SK-N-SH (cell line): ENCODE data around the gene NCLN.

Source experiments
- EP300 ChIP-seq, 2 experiments: IDR thresholded peaks; 2 replicates each; pipeline versions ENCODE4 v1.4.0 to v1.6.1; 2012; ENCODE audit warnings: borderline replicate concordance in 1 of 2, low read depth in 1 of 2, low read length in 1 of 2
- FOSL2 ChIP-seq: IDR thresholded peaks from 2 replicates; pipeline ENCODE4 v1.4.0; 2012; ENCODE audit warnings: low read depth, mild to moderate bottlenecking, moderate library complexity, borderline replicate concordance
- FOXJ3 ChIP-seq: sonication (generic); formaldehyde crosslinking; IDR thresholded peaks from 2 replicates; pipeline ENCODE4 v1.5.1; 2020; ENCODE audit warnings: mild to moderate bottlenecking, missing genetic modification reagents
- GABPA ChIP-seq: IDR thresholded peaks from 2 replicates; pipeline ENCODE4 v1.4.0; 2012; ENCODE audit warnings: low read depth, mild to moderate bottlenecking
- JUND ChIP-seq: IDR thresholded peaks from 2 replicates; pipeline ENCODE4 v1.4.0; 2012
- MXI1 ChIP-seq: IDR thresholded peaks from 2 replicates; pipeline ENCODE4 v1.6.1; 2012; ENCODE audit warnings: mild to moderate bottlenecking, low read depth, low read length, improper control_type of control experiment
- NFIC ChIP-seq: IDR thresholded peaks from 2 replicates; pipeline ENCODE4 v1.4.0; 2012; ENCODE audit warnings: borderline replicate concordance
- POLR2AphosphoS5 ChIP-seq: IDR thresholded peaks from 2 replicates; pipeline ENCODE4 v1.6.1; 2012; ENCODE audit warnings: low read depth, low read length
- TAF1 ChIP-seq: IDR thresholded peaks from 2 replicates; pipeline ENCODE4 v1.6.1; 2012; ENCODE audit warnings: low read depth, mild to moderate bottlenecking, low read length, moderate library complexity, borderline replicate concordance
- YY1 ChIP-seq: IDR thresholded peaks from 2 replicates; pipeline ENCODE4 v1.4.0; 2012; ENCODE audit warnings: low read depth, mild to moderate bottlenecking
- TF ChIP-seq, protein P1 (sequence below): fragments of 200-600 bp; sonication (generic); IDR thresholded peaks from 2 replicates; pipeline ENCODE4 v1.6.1; 2017; ENCODE audit warnings: antibody characterized with exemption, mild to moderate bottlenecking, moderate library complexity
- TF ChIP-seq, protein P2 (sequence below): IDR thresholded peaks from 2 replicates; pipeline ENCODE4; 2012
- TF ChIP-seq, protein P3 (sequence below): fragments of 150-350 bp; IDR thresholded peaks from 2 replicates; pipeline ENCODE4 v1.6.1; 2017; ENCODE audit warnings: antibody characterized with exemption, low read length, low read depth, borderline replicate concordance

DNA sequence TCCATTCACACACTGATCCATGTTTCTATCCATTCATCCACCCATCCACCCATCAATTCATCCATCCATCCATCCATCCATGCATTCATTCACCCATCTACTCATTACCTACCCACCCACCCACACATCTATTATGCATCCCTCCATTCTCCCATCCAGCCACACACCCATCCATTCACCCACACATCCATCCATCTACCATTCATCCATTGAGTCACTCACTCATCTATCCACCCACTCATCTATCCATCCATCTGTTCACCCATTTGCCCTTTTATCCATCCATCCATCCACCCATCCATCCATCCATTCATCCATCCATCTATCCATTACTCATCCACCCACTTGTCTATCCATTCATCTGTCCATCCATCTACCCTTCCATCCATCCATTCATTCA, 68.8 kb downstream of the NCLN start:
- TF ChIP-seq, protein P1, sequence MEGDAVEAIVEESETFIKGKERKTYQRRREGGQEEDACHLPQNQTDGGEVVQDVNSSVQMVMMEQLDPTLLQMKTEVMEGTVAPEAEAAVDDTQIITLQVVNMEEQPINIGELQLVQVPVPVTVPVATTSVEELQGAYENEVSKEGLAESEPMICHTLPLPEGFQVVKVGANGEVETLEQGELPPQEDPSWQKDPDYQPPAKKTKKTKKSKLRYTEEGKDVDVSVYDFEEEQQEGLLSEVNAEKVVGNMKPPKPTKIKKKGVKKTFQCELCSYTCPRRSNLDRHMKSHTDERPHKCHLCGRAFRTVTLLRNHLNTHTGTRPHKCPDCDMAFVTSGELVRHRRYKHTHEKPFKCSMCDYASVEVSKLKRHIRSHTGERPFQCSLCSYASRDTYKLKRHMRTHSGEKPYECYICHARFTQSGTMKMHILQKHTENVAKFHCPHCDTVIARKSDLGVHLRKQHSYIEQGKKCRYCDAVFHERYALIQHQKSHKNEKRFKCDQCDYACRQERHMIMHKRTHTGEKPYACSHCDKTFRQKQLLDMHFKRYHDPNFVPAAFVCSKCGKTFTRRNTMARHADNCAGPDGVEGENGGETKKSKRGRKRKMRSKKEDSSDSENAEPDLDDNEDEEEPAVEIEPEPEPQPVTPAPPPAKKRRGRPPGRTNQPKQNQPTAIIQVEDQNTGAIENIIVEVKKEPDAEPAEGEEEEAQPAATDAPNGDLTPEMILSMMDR: no peak
- TF ChIP-seq POLR2AphosphoS5: no peak
- TF ChIP-seq, protein P2, sequence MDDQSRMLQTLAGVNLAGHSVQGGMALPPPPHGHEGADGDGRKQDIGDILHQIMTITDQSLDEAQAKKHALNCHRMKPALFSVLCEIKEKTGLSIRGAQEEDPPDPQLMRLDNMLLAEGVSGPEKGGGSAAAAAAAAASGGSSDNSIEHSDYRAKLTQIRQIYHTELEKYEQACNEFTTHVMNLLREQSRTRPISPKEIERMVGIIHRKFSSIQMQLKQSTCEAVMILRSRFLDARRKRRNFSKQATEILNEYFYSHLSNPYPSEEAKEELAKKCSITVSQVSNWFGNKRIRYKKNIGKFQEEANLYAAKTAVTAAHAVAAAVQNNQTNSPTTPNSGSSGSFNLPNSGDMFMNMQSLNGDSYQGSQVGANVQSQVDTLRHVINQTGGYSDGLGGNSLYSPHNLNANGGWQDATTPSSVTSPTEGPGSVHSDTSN: no peak
- TF ChIP-seq, protein P3, sequence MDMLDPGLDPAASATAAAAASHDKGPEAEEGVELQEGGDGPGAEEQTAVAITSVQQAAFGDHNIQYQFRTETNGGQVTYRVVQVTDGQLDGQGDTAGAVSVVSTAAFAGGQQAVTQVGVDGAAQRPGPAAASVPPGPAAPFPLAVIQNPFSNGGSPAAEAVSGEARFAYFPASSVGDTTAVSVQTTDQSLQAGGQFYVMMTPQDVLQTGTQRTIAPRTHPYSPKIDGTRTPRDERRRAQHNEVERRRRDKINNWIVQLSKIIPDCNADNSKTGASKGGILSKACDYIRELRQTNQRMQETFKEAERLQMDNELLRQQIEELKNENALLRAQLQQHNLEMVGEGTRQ: no peak
- no peak for TF ChIP-seq TAF1
- TF ChIP-seq FOSL2: no peak
- no peak for TF ChIP-seq GABPA
- TF ChIP-seq EP300 (IDR thresholded peaks at IDR 0.05; ENCODE audit: borderline replicate concordance in 1 of 2, low read depth in 1 of 2, low read length in 1 of 2): no peak
- no peak for TF ChIP-seq FOXJ3 (CRISPR knock-in tag)
- TF ChIP-seq YY1: no peak
- no peak for TF ChIP-seq JUND
- no peak for TF ChIP-seq MXI1
- no peak for TF ChIP-seq NFIC
